IMR-90 (cell line): ENCODE data around the gene PPM1H. TPM values are rescaled to one million over a fixed set of nuclear protein-coding genes. Genes with fewer than 3 reads are reported as not detected.

ENCODE experiments used
- ATAC-seq: fragments of 200-7000 bp; cut with Tn5 transposase; 2 replicates; pipeline ENCODE4 v1.9.1; 2020; ENCODE audit warnings: low read depth, mild to moderate bottlenecking, moderate library complexity
- BruUV-seq: library from RNA; stranded (reverse); fragments of 400-500 nt; replicated peaks from 2 replicates; lab custom pipeline; 2021; lab: Mats Ljungman, UMichigan
- CTCF ChIA-PET: fragments of 300-600 bp; formaldehyde crosslinking; extraction: SDS; loops from one replicate; lab custom pipeline; 2021; ENCODE audit warnings: antibody characterized with exemption; lab: Yijun Ruan, JAX
- POLR2A ChIA-PET: fragments of 300-600 bp; sonication (Branson Sonifier 250); formaldehyde crosslinking; loops from one replicate; lab custom pipeline; 2022; ENCODE audit warnings: antibody characterized with exemption; ENCODE audit not compliant: unreplicated experiment; lab: Charles Lee
- DNase-seq: peaks from one replicate; pipeline ENCODE4 v3.0.0; 2013
- H2AFZ ChIP-seq: replicated peaks from 2 replicates; pipeline ENCODE3; 2013; ENCODE audit warnings: low read length, mild to moderate bottlenecking; ENCODE audit not compliant: poor library complexity
- H2AK5ac ChIP-seq: 2 replicates; pipeline ENCODE4 v1.6.1; 2013; ENCODE audit warnings: low read depth, low read length, inconsistent platforms
- H2AK9ac ChIP-seq: replicated peaks from 2 replicates; pipeline ENCODE3; 2013; ENCODE audit warnings: mild to moderate bottlenecking, low read depth, low read length, moderate library complexity; ENCODE audit not compliant: poor library complexity
- H2BK120ac ChIP-seq: 2 replicates; pipeline ENCODE4 v1.6.1; 2013; ENCODE audit warnings: low read depth, low read length, inconsistent platforms
- H2BK15ac ChIP-seq: 3 replicates; pipeline ENCODE4 v1.6.1; 2013; ENCODE audit warnings: low read depth, low read length, inconsistent platforms
- H2BK20ac ChIP-seq: 2 replicates; pipeline ENCODE4 v1.6.1; 2013; ENCODE audit warnings: low read depth, mild to moderate bottlenecking, inconsistent platforms, low read length, moderate library complexity
- H2BK5ac ChIP-seq: 2 replicates; pipeline ENCODE4 v1.6.1; 2013; ENCODE audit warnings: mild to moderate bottlenecking, low read depth, low read length, inconsistent platforms; ENCODE audit not compliant: poor library complexity, severe bottlenecking
- H3K14ac ChIP-seq: replicated peaks from 2 replicates; pipeline ENCODE4 v1.6.1; 2013; ENCODE audit warnings: low read depth, low read length, inconsistent platforms
- H3K18ac ChIP-seq: 2 replicates; pipeline ENCODE4 v1.6.1; 2013; ENCODE audit warnings: low read depth, low read length, control low read depth
- H3K23ac ChIP-seq: 2 replicates; pipeline ENCODE4 v1.6.1; 2013; ENCODE audit warnings: low read depth, low read length, inconsistent platforms
- H3K27ac ChIP-seq: 2 replicates; pipeline ENCODE4 v1.5.1; 2013; ENCODE audit warnings: mild to moderate bottlenecking, control low read depth, low read length; ENCODE audit not compliant: insufficient read depth
- H3K27me3 ChIP-seq: 2 replicates; pipeline ENCODE4 v1.6.1; 2013; ENCODE audit warnings: low read length; ENCODE audit not compliant: control insufficient read depth, insufficient read depth
- H3K36me3 ChIP-seq: 2 replicates; pipeline ENCODE4 v1.6.1; 2013; ENCODE audit warnings: low read length, mixed read lengths; ENCODE audit not compliant: control insufficient read depth, insufficient read depth
- H3K4ac ChIP-seq: 2 replicates; pipeline ENCODE4 v1.6.1; 2013; ENCODE audit warnings: low read depth, low read length, inconsistent platforms
- H3K4me1 ChIP-seq: 2 replicates; pipeline ENCODE4 v1.6.1; 2013; ENCODE audit warnings: low read length, mixed read lengths; ENCODE audit not compliant: control insufficient read depth, insufficient read depth
- H3K4me2 ChIP-seq: 2 replicates; pipeline ENCODE4 v1.6.1; 2013; ENCODE audit warnings: low read depth, mild to moderate bottlenecking, control low read depth, low read length, moderate library complexity
- H3K4me3 ChIP-seq: 2 replicates; pipeline ENCODE4 v1.5.1; 2013; ENCODE audit warnings: low read depth, mild to moderate bottlenecking, control low read depth, low read length, moderate library complexity; ENCODE audit not compliant: insufficient read depth
- H3K56ac ChIP-seq: 2 replicates; pipeline ENCODE4 v1.6.1; 2013; ENCODE audit warnings: low read length, inconsistent platforms; ENCODE audit not compliant: insufficient read depth; ENCODE audit errors: extremely low read depth
- H3K79me1 ChIP-seq, 2 experiments: 2 replicates each; pipeline ENCODE4 v1.6.1; 2013; ENCODE audit warnings: low read length in 2 of 2, inconsistent platforms in 1 of 2, low read depth in 1 of 2
- H3K9ac ChIP-seq: 2 replicates; pipeline ENCODE4 v1.6.1; 2013; ENCODE audit warnings: low read depth, low read length, control low read depth
- H3K9me1 ChIP-seq: 2 replicates; pipeline ENCODE4 v1.6.1; 2013; ENCODE audit warnings: low read length, inconsistent platforms; ENCODE audit not compliant: insufficient read depth
- H3K9me3 ChIP-seq: 2 replicates; pipeline ENCODE4 v1.6.1; 2013; ENCODE audit warnings: low read length; ENCODE audit not compliant: control insufficient read depth, insufficient read depth
- H4K20me1 ChIP-seq: 2 replicates; pipeline ENCODE4 v1.6.1; 2013; ENCODE audit warnings: low read length, inconsistent platforms; ENCODE audit not compliant: insufficient read depth
- H4K5ac ChIP-seq: 2 replicates; pipeline ENCODE4 v1.6.1; 2013; ENCODE audit warnings: mild to moderate bottlenecking, low read depth, low read length, control low read depth
- H4K8ac ChIP-seq, 2 experiments: 2 replicates each; pipeline ENCODE4 v1.6.1; 2013; ENCODE audit warnings: low read depth in 2 of 2, low read length in 2 of 2, control low read depth in 1 of 2, inconsistent platforms in 1 of 2
- H4K91ac ChIP-seq: 2 replicates; pipeline ENCODE4 v1.6.1; 2013; ENCODE audit warnings: low read depth, low read length, inconsistent platforms; ENCODE audit not compliant: insufficient read depth
- CEBPB ChIP-seq: IDR thresholded peaks from 2 replicates; pipeline ENCODE4 v1.6.1; 2012; ENCODE audit warnings: low read depth, low read length, improper control_type of control experiment
- CHD1 ChIP-seq: IDR thresholded peaks from 2 replicates; pipeline ENCODE4 v1.6.1; 2012; ENCODE audit warnings: low read depth, low read length, improper control_type of control experiment
- FOS ChIP-seq: fragments of 150-350 bp; IDR thresholded peaks from 2 replicates; pipeline ENCODE4 v1.6.1; 2016; ENCODE audit warnings: low read depth, low read length
- NFE2L2 ChIP-seq: fragments of 150-350 bp; IDR thresholded peaks from 2 replicates; pipeline ENCODE4 v1.6.1; 2016; ENCODE audit warnings: low read depth, mild to moderate bottlenecking, low read length
- POLR2A ChIP-seq: IDR thresholded peaks from 2 replicates; pipeline ENCODE4 v1.6.1; 2012; ENCODE audit warnings: mild to moderate bottlenecking, low read depth, low read length
- SMC3 ChIP-seq: fragments of 150-350 bp; IDR thresholded peaks from 2 replicates; pipeline ENCODE4 v1.6.1; 2016; ENCODE audit warnings: low read depth, mild to moderate bottlenecking, antibody characterized with exemption, low read length, moderate library complexity
- WGBS, 2 experiments: methylation state at CpG; one replicate each; pipeline versions ENCODE4 v1.1.5 to v1.1.7; 2013; ENCODE audit warnings: missing lambda C conversion rate in 2 of 2; ENCODE audit not compliant: insufficient read length in 1 of 2; ENCODE audit errors: extremely low coverage in 2 of 2; 5-methylcytosine and 5-hydroxymethylcytosine counted together
- dilution Hi-C: fragments of 300-500 bp; cut with HindIII; formaldehyde crosslinking; loops from one replicate; pipeline ENCODE4 v1.14.3; 2018; ENCODE audit warnings: low sequenced_read_pairs; ENCODE audit not compliant: unreplicated experiment
- in situ Hi-C: fragments of 300-500 bp; cut with MboI; formaldehyde crosslinking; loops from 3 replicates; pipeline ENCODE4 v1.14.3; 2019; ENCODE audit warnings: low sequenced_read_pairs, inconsistent platforms, mixed read lengths
- intact Hi-C: fragments of 100-400 bp; cut with micrococcal nuclease; formaldehyde crosslinking; loops from 2 replicates; pipeline ENCODE4 v1.10.0; 2022
- polyA plus RNA-seq, 3 experiments: library from polyadenylated mRNA; depleted of rRNA; stranded (reverse); fragments of >200 nt; gene quantifications; 2 replicates each; pipeline ENCODE4 v1.2.3, GENCODE V29; 2012; ENCODE audit warnings: low replicate concordance in 1 of 3
- total RNA-seq: library from RNA; depleted of rRNA; stranded (reverse); fragments of >200 nt; gene quantifications from 2 replicates; pipeline ENCODE4 v1.2.3, GENCODE V29; 2012
- TF ChIP-seq, protein P1 (sequence below): fragments of 150-350 bp; IDR thresholded peaks from 2 replicates; pipeline ENCODE4 v1.6.1; 2016; ENCODE audit warnings: low read depth, mild to moderate bottlenecking, low read length, moderate library complexity, borderline replicate concordance
- TF ChIP-seq, protein P2 (sequence below): conservative IDR thresholded peaks from 2 replicates; pipeline ENCODE4 v1.5.1; 2012; ENCODE audit warnings: mild to moderate bottlenecking, low read depth, low read length, improper control_type of control experiment

PPM1H gene
- total and polyA plus RNA-seq, 2 of the 4 experiments (the other 2 are of a cell fraction): 0.14 to 0.18 TPM

DNA sequence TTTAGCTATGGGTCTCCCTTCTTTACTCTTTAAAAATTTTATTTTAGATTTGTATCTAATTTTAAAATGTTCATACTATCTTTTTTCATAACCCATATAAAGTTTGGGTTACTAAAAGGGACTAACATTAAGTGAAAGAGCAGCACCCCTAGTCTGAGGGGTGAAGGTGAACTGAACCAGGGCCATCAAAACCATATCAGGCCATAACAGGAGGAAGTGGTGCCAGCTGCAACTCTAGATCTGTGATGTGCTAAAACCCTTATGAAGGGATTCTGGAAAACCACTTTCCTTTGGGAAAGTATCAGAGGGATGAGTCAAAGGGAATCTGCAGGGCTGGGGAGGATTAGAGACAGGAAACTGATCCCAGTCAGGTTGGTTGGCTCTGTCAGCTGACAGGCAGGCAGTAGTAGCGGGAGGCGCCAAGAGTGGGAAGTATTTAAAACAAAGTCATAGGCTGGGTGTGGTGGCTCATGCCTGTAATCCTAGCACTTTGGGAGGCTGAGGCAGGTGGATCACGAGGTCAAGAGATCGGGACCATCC, 162.5 kb downstream of the PPM1H start:
- Histone ChIP-seq H3K4me3 (no peak overlapping the region), H3K23ac (no peak overlapping the region), H3K27ac (no peak overlapping the region), H3K27me3 (peaks cover 16% of the 10 kb centered on the region), H3K14ac (no peak overlapping the region), H4K5ac (no peak overlapping the region), H4K91ac (no peak overlapping the region), H3K4me2 (no peak overlapping the region), H2AFZ (no peak overlapping the region), H4K20me1 (no peaks in the 10 kb centered on the region), H2BK15ac (no peak overlapping the region), H3K9ac (no peak overlapping the region), H3K4me1 (no peaks in the 10 kb centered on the region), H4K8ac (no peak overlapping the region), H3K56ac (no peak overlapping the region), H3K4ac (no peak overlapping the region), H3K9me1 (no peaks in the 10 kb centered on the region), H3K9me3 (no peaks in the 10 kb centered on the region), H2BK5ac (no peak overlapping the region), H3K18ac (no peak overlapping the region), H2BK120ac (no peak overlapping the region), H2BK20ac (no peak overlapping the region), H2AK9ac (no peak overlapping the region), H2AK5ac (no peak overlapping the region), H3K79me1 (no peaks in the 10 kb centered on the region), H3K36me3 (no peaks in the 10 kb centered on the region)
- DNase-seq (peak; percentile 47), ATAC-seq (no peak)
- WGBS, 2 experiments: no CpG with 5 or more reads among the region's 4 CpGs
- dilution Hi-C loops (no loop called here), intact Hi-C loops (loop anchor here (2.0 kb wide), 1 partner anchor 14 kb away; no protein-coding TSS in a partner anchor), in situ Hi-C loops (no loop called here)
- BruUV-seq: no TSS peak
- ChIA-PET CTCF (interaction anchor here (1.0 kb wide), 1 partner anchor 11 kb away, joined by 3 read pairs; no protein-coding TSS in a partner anchor), POLR2A (no interaction called here)
- TF ChIP-seq FOS (no peak), POLR2A (no peak), CEBPB (no peak), SMC3 (no peak), NFE2L2 (no peak), CHD1 (no peak)
- TF ChIP-seq, protein P1, sequence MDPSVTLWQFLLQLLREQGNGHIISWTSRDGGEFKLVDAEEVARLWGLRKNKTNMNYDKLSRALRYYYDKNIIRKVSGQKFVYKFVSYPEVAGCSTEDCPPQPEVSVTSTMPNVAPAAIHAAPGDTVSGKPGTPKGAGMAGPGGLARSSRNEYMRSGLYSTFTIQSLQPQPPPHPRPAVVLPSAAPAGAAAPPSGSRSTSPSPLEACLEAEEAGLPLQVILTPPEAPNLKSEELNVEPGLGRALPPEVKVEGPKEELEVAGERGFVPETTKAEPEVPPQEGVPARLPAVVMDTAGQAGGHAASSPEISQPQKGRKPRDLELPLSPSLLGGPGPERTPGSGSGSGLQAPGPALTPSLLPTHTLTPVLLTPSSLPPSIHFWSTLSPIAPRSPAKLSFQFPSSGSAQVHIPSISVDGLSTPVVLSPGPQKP: no peak
- TF ChIP-seq, protein P2, sequence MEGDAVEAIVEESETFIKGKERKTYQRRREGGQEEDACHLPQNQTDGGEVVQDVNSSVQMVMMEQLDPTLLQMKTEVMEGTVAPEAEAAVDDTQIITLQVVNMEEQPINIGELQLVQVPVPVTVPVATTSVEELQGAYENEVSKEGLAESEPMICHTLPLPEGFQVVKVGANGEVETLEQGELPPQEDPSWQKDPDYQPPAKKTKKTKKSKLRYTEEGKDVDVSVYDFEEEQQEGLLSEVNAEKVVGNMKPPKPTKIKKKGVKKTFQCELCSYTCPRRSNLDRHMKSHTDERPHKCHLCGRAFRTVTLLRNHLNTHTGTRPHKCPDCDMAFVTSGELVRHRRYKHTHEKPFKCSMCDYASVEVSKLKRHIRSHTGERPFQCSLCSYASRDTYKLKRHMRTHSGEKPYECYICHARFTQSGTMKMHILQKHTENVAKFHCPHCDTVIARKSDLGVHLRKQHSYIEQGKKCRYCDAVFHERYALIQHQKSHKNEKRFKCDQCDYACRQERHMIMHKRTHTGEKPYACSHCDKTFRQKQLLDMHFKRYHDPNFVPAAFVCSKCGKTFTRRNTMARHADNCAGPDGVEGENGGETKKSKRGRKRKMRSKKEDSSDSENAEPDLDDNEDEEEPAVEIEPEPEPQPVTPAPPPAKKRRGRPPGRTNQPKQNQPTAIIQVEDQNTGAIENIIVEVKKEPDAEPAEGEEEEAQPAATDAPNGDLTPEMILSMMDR: no peak
